Kidney (tissue), 14 donors: ENCODE measurements around the gene TRIM7. TPM values are rescaled to one million over a fixed set of nuclear protein-coding genes. Genes with fewer than 3 reads are reported as not detected.

Experiments
- DNase-seq, 5 donors: peaks; one replicate each; pipeline ENCODE4 v3.0.0-alpha.2; 2013 to 2020
- FAIRE-seq: peaks from 2 replicates; lab custom pipeline; 2012; peaks lifted over from hg19 to GRCh38; lab: Jason Lieb, UNC
- H3K27ac ChIP-seq, 2 donors: one replicate each; pipeline ENCODE4 v1.7.0; 2013; ENCODE audit warnings: low read depth in 2 of 2, low read length in 2 of 2, inconsistent platforms in 1 of 2
- H3K27me3 ChIP-seq: one replicate; pipeline ENCODE4 v1.7.1; 2013; ENCODE audit warnings: low read length, inconsistent platforms; ENCODE audit not compliant: control insufficient read depth, insufficient read depth
- H3K36me3 ChIP-seq, 3 donors: one replicate each; pipeline versions ENCODE4 v1.7.0 to v1.7.1; 2013; ENCODE audit warnings: low read length in 3 of 3, control low read depth in 1 of 3, inconsistent platforms in 1 of 3; ENCODE audit not compliant: insufficient read depth in 3 of 3, control insufficient read depth in 2 of 3
- H3K4me1 ChIP-seq, 3 donors: one replicate each; pipeline versions ENCODE4 v1.7.0 to v1.7.1; 2013; ENCODE audit warnings: low read length in 3 of 3, inconsistent platforms in 1 of 3, low read depth in 1 of 3; ENCODE audit not compliant: control insufficient read depth in 2 of 3, insufficient read depth in 2 of 3
- H3K4me3 ChIP-seq, 3 donors: one replicate each; pipeline versions ENCODE4 v1.7.0 to v1.8.1; 2013; ENCODE audit warnings: low read length in 3 of 3, control low read depth in 1 of 3, inconsistent platforms in 1 of 3
- H3K9ac ChIP-seq, 3 donors: one replicate each; pipeline versions ENCODE4 v1.7.0 to v1.7.1; 2013; ENCODE audit warnings: low read length in 3 of 3, control low read depth in 1 of 3, inconsistent platforms in 1 of 3
- H3K9me3 ChIP-seq, 3 donors: one replicate each; pipeline versions ENCODE4 v1.7.0 to v1.7.1; 2013; ENCODE audit warnings: low read length in 3 of 3, control low read depth in 1 of 3, inconsistent platforms in 1 of 3; ENCODE audit not compliant: control insufficient read depth in 2 of 3, insufficient read depth in 1 of 3
- CTCF ChIP-seq: IDR thresholded peaks from 3 replicates; pipeline ENCODE4 v1.5.1; 2012; ENCODE audit warnings: mild to moderate bottlenecking, moderate library complexity, borderline replicate concordance; ENCODE audit not compliant: insufficient read depth; ENCODE audit errors: extremely low read depth
- intact Hi-C: fragments of 100-400 bp; cut with DNase I; formaldehyde crosslinking; loops from one replicate; pipeline ENCODE4 v1.11.1; 2022
- polyA plus RNA-seq: library from polyadenylated mRNA; stranded (reverse); fragments of 350-450 nt; fragmentation: Illumina TruSeq; extraction: RNeasy Lipid Tissue Mini Kit (QIAGEN cat#74804); gene quantifications from one replicate; pipeline ENCODE4 v1.2.3, GENCODE V29; 2014; ENCODE audit warnings: low read depth, low replicate concordance; ENCODE audit not compliant: insufficient read depth
- total RNA-seq: library from RNA; stranded (reverse); fragmentation: NEBNext Ultra II Directional; extraction: Animal tissue kit (Norgen Biotek cat#: 25700); gene quantifications from one replicate; pipeline ENCODE4 v1.2.1, GENCODE V29; 2021
- donor health status: control.
- donor health status: control.
- donor health status: control.
- donor health status: control.
- donor health status: control.
- donor health status: DM: yes; HTN: yes; CAD: no.
- donor health status: Normal renal cell carcinoma (clear cell type).

TRIM7 gene
- total and polyA plus RNA-seq, 2 donors from 2014 or later, result 5.7 to 6.3 TPM

GRCh38 chr5:181222630-181223057 is 17.6 kb upstream of the TRIM7 start:
- peak overlapping the region; percentile 75 to 88 (median 84) for H3K9ac ChIP-seq
- H3K4me3 ChIP-seq, result peak overlapping the region; percentile 71 to 96 (median 93)
- no peaks in the 10 kb centered on the region for H3K36me3 ChIP-seq
- H3K9me3 ChIP-seq, result no peaks in the 10 kb centered on the region
- no peaks in the 10 kb centered on the region for H3K27me3 ChIP-seq
- peak in 1 of 5 donors; percentile 86 for DNase-seq
- TF ChIP-seq CTCF, result no peak
- H3K27ac ChIP-seq, result peak overlapping the region; percentile 96
- peaks cover 0 to 10% (median 9%) of the 10 kb centered on the region in 3 donors for H3K4me1 ChIP-seq
- intact Hi-C loops, result no loop called here
- no peak for FAIRE-seq

GRCh38 chr5:181221792-181222629 is 17.0 kb upstream of the TRIM7 start:
- no peaks in the 10 kb centered on the region for H3K9me3 ChIP-seq
- DNase-seq, result peak; percentile 96 to 98 (median 96)
- H3K4me3 ChIP-seq, result peak overlapping the region; percentile 71 to 96 (median 93)
- H3K9ac ChIP-seq, result peak overlapping the region; percentile 75 to 88 (median 84)
- H3K36me3 ChIP-seq, result no peaks in the 10 kb centered on the region
- TF ChIP-seq CTCF, result no peak
- peak overlapping the region; percentile 96 for H3K27ac ChIP-seq
- intact Hi-C loops, result no loop called here
- FAIRE-seq, result no peak
- peaks cover 0 to 13% (median 9%) of the 10 kb centered on the region in 3 donors for H3K4me1 ChIP-seq
- H3K27me3 ChIP-seq, result no peaks in the 10 kb centered on the region

GRCh38 chr5:181221105-181221791 is 16.3 kb upstream of the TRIM7 start:
- Histone ChIP-seq H3K9ac (peak overlapping the region in 1 of 3 donors; percentile 25), H3K9me3 (no peaks in the 10 kb centered on the region), H3K36me3 (no peaks in the 10 kb centered on the region), H3K27ac (no peak overlapping the region), H3K4me3 (peak overlapping the region in 2 of 3 donors; percentile 93 to 96), H3K27me3 (peaks cover 1% of the 10 kb centered on the region), H3K4me1 (peaks cover 0 to 16% (median 13%) of the 10 kb centered on the region in 3 donors)
- intact Hi-C loops, result no loop called here
- FAIRE-seq (no peak), DNase-seq (peak in 1 of 5 donors; percentile 63)
- TF ChIP-seq CTCF, result no peak
